HUES64 (cell line): ENCODE measurements around the gene PRKCI.

ENCODE experiments used
- H3K27ac ChIP-seq: 2 replicates; pipeline ENCODE4 v1.7.0; 2013; ENCODE audit warnings: low read depth, low read length, inconsistent platforms
- H3K27me3 ChIP-seq: 2 replicates; pipeline ENCODE4 v1.6.1; 2013; ENCODE audit warnings: mild to moderate bottlenecking, low read length; ENCODE audit not compliant: insufficient read depth
- H3K36me3 ChIP-seq: 2 replicates; pipeline ENCODE4 v1.6.1; 2013; ENCODE audit warnings: mild to moderate bottlenecking, low read length; ENCODE audit not compliant: insufficient read depth
- H3K4me1 ChIP-seq: 2 replicates; pipeline ENCODE4 v1.6.1; 2013; ENCODE audit warnings: mild to moderate bottlenecking, low read length, moderate library complexity; ENCODE audit not compliant: insufficient read depth
- H3K4me3 ChIP-seq: 2 replicates; pipeline ENCODE4 v1.5.1; 2013; ENCODE audit warnings: mild to moderate bottlenecking, low read length, moderate library complexity
- H3K9ac ChIP-seq: 2 replicates; pipeline ENCODE4 v1.6.1; 2013; ENCODE audit warnings: mild to moderate bottlenecking, low read depth, low read length
- H3K9me3 ChIP-seq: 2 replicates; pipeline ENCODE4 v1.6.1; 2013; ENCODE audit warnings: low read depth, low read length; ENCODE audit not compliant: insufficient read depth
- WGBS: fragments of 150-250, 120-280 bp; methylation state at CpG from one replicate; pipeline ENCODE4 v1.1.7; 2013; ENCODE audit warnings: missing lambda C conversion rate; 5-methylcytosine and 5-hydroxymethylcytosine counted together

The PRKCI gene

DNA sequence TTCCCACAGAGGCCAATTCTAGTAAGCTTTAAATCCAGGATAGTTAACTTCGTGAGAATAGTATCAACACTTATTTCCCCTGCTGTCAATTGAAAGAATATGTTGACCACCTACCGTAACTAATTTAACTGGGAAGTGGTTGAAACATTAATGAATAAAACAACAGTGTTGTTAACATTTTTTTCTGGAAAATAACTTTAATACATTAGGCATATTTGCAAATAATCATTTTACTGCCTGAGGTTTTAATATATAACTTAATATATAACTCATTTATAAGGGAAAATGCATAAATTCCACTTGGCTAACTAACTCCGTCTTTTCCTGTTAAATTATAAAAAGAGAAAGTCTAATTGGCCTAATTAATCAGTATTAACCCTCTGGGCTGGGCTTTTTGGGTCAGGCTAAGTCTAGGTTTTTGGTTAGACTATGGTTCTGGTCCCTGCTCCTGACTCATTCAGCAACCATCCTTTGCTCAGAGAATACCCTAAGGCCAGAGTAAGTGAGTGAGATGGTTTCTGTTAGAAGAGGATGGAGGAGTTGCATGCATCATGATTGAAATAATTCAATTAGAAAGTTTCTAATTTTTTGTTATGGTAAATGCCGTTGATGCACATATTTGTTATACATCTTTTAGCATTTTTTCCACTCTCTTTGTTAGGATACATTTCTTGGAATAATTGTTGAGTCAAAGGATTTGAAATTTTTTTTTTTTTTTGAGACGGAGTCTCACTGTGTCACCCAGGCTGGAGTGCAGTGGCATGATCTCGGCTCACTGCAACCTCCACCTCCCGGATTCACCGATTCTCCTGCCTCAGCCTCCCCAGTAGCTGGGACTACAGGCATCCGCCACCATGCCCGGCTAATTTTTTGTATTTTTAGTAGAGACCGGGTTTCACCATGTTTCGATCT lies 124.5 kb downstream of the PRKCI start:
- WGBS: 94% methylated on average over 9 of the region's 12 CpGs
- Histone ChIP-seq H3K27me3 (no peaks in the 10 kb centered on the region), H3K36me3 (no peaks in the 10 kb centered on the region), H3K9ac (no peak overlapping the region), H3K4me3 (no peak overlapping the region), H3K4me1 (peaks cover 16% of the 10 kb centered on the region), H3K27ac (no peak overlapping the region), H3K9me3 (no peaks in the 10 kb centered on the region)

DNA sequence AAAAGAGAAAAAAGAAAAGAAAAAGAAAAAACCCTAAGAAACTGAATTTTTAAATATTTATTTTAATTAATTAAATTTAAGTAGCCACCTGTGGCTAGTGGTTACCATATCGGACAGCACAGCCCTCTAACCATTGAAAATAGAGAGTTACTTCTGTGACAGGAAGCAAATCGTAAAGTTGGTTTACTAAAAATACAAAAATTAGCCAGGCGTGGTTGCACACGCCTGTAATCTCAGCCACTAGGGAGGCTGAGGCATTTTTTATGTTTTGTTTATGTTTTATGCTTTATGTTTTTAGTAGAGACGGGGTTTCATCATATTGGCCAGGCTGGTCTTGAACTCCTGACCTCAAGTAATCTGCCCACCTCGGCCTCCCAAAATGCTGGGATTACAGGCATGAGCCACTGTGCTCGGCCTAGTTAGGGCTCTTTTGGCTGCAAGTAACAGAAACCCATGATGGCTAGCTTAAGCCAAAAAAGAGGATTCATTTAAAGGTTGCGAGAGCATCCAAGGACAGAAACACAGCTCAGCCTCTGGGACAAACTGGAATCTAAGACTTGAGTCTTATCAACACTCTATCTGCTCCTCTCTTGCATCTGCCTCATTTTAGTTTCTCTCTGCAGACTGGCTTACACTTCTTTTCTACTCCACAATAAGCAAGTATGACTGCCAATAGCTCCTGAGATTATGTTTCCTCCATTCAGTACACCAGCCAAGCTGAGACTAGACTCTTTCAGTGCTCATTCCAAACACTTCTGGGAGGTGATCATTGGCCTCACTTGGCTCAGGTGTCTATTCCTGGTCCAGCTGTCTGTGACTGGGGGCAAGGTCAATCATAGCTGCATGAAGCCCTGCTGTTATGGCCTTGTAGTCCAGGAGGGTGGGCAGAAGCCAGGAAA lies 128.5 kb downstream of the PRKCI start:
- H3K9ac ChIP-seq: no peak overlapping the region
- WGBS: 95% methylated on average over 8 of the region's 8 CpGs
- H3K4me3 ChIP-seq: no peak overlapping the region
- peaks cover 29% of the 10 kb centered on the region for H3K4me1 ChIP-seq
- no peaks in the 10 kb centered on the region for H3K9me3 ChIP-seq
- H3K27me3 ChIP-seq: no peaks in the 10 kb centered on the region
- H3K27ac ChIP-seq: no peak overlapping the region
- H3K36me3 ChIP-seq: no peaks in the 10 kb centered on the region

DNA sequence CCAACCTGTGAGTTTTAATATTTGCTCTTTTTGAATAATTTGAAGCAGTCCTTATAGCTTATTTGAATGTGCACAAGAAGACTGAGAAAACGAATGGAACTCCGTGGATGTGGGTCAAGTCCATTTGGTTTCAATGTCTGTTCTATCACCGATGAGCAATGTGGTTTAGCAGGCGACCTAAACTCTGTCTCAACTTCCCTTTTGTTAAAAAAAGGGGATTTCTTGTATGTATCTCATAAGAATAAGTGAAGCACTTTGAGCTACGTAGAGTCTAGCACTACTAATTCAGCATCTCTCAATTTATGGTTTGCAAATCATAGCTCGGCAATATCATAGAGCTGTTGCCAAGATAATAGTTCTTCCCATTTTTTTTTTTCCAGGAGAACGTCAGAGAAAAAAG lies 130.7 kb downstream of the PRKCI start:
- H3K4me1 ChIP-seq: peaks cover 30% of the 10 kb centered on the region
- WGBS: 90% methylated on average over 7 of the region's 7 CpGs

DNA sequence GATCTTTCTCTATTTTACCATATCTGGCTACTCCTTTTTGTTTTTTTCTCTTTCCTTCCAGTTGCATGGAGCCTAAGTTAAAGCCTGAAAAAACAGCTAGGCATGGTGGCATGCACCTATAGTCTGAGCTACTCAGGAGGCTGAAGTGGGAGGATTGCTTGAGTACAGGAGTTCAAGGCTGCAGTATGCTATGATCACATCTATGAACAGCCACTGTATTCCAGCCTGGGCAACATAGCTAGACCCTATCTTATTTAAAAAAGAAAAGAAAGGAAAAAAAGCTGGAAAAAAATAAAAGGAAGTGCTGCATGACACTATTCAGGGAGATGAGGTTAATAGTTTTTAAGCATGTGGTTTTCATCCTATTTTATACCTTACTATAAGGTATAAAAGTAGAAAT lies 131.3 kb downstream of the PRKCI start:
- no peak overlapping the region for H3K4me3 ChIP-seq
- no peaks in the 10 kb centered on the region for H3K9me3 ChIP-seq
- peak overlapping the region; percentile 94 for H3K27ac ChIP-seq
- peaks cover 30% of the 10 kb centered on the region for H3K4me1 ChIP-seq
- H3K36me3 ChIP-seq: no peaks in the 10 kb centered on the region
- no peak overlapping the region for H3K9ac ChIP-seq
- no peaks in the 10 kb centered on the region for H3K27me3 ChIP-seq

More for the DNA sequence above, 130.7 kb downstream of the PRKCI start:
- H3K9ac ChIP-seq: no peak overlapping the region
- no peaks in the 10 kb centered on the region for H3K36me3 ChIP-seq
- H3K9me3 ChIP-seq: no peaks in the 10 kb centered on the region
- no peaks in the 10 kb centered on the region for H3K27me3 ChIP-seq
- no peak overlapping the region for H3K4me3 ChIP-seq
- H3K27ac ChIP-seq: peak overlapping the region; percentile 21; the same call in 1 of the 2 replicates

DNA sequence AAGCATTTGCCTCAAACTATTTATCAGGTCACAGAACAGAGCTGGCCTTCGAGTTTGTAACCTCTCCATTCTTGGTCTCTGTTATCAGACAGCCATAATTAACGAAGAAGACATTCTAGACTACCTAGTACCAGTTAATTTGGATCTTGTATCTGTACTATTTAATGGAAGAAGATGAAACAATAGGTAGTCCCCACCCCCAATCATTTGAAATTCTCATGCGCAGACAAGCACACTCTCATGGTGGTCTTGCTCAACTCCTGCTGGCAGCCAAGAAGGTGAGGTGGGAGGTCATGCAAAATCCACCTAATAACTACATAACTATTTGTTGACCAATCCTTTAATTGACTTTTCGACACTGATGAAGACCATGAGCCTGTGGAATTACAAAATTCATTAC lies 132.5 kb downstream of the PRKCI start:
- Histone ChIP-seq H3K9me3 (no peaks in the 10 kb centered on the region), H3K36me3 (peaks cover 2% of the 10 kb centered on the region), H3K9ac (no peak overlapping the region), H3K27me3 (no peaks in the 10 kb centered on the region), H3K4me1 (peaks cover 30% of the 10 kb centered on the region), H3K4me3 (peak overlapping the region; percentile 74), H3K27ac (peak overlapping the region; percentile 94; the same call in 1 of the 2 replicates)
- WGBS: 18% methylated on average over 4 of the region's 4 CpGs
